CD14-positive monocyte (primary cell): Measurements from ENCODE around the gene SLC6A6. TPM values are rescaled to one million over a fixed set of nuclear protein-coding genes. Genes with fewer than 3 reads are reported as not detected.

Experiments
- DNase-seq, 3 donors: peaks; one replicate each; pipeline ENCODE4 v3.0.0-alpha.2; 2011 to 2022
- H2AFZ ChIP-seq: 2 replicates; pipeline ENCODE4 v1.6.0; 2012; ENCODE audit warnings: mild to moderate bottlenecking, low read depth, low read length, inconsistent platforms; ENCODE audit not compliant: insufficient read depth, poor library complexity, severe bottlenecking
- H3K27ac ChIP-seq, 2 donors: 1 replicate in 1 of 2; 2 replicates in 1 of 2; pipeline ENCODE4 v1.5.1; 2012 to 2013; ENCODE audit warnings: low read length in 2 of 2, control low read depth in 1 of 2, inconsistent platforms in 1 of 2, low read depth in 1 of 2, mild to moderate bottlenecking in 1 of 2
- H3K27me3 ChIP-seq, 2 donors: one replicate each; pipeline versions ENCODE4 v1.6.0 to v1.6.1; 2011 to 2013; ENCODE audit warnings: low read length in 2 of 2; ENCODE audit not compliant: control insufficient read depth in 2 of 2, insufficient read depth in 2 of 2
- H3K36me3 ChIP-seq, 2 donors: replicated peaks in 1 of 2; 1 replicate in 1 of 2; 2 replicates in 1 of 2; pipeline versions ENCODE4 v1.5.1 to v1.6.1; 2012 to 2013; ENCODE audit warnings: low read length in 2 of 2, control low read depth in 1 of 2, inconsistent platforms in 1 of 2, mild to moderate bottlenecking in 1 of 2; ENCODE audit not compliant: insufficient read depth in 2 of 2, control insufficient read depth in 1 of 2
- H3K4me1 ChIP-seq, 2 donors: 1 replicate in 1 of 2; 2 replicates in 1 of 2; pipeline versions ENCODE4 v1.5.1 to v1.6.1; 2012 to 2013; ENCODE audit warnings: low read length in 2 of 2, control low read depth in 1 of 2, inconsistent platforms in 1 of 2, mild to moderate bottlenecking in 1 of 2, moderate library complexity in 1 of 2; ENCODE audit not compliant: insufficient read depth in 2 of 2, control insufficient read depth in 1 of 2
- H3K4me2 ChIP-seq: replicated peaks from 2 replicates; pipeline ENCODE3; 2012; ENCODE audit warnings: low read length, moderate library complexity, mild to moderate bottlenecking; ENCODE audit not compliant: poor library complexity, severe bottlenecking; ENCODE audit errors: extremely low read depth
- H3K4me3 ChIP-seq, 3 experiments: fragments of 200-600 bp in 1 of 3; sonication (generic) in 1 of 3; replicated peaks in 1 of 3; 1 replicate in 2 of 3; 2 replicates in 1 of 3; pipeline ENCODE4 v1.5.1; 2011 to 2013; ENCODE audit warnings: low read length in 3 of 3, mild to moderate bottlenecking in 3 of 3, control low read depth in 2 of 3, low read depth in 2 of 3, inconsistent platforms in 1 of 3, moderate library complexity in 1 of 3
- H3K79me2 ChIP-seq: 2 replicates; pipeline ENCODE4 v1.6.0; 2012; ENCODE audit warnings: mild to moderate bottlenecking, control low read depth, inconsistent platforms, low read length, moderate library complexity; ENCODE audit not compliant: insufficient read depth
- H3K9ac ChIP-seq: 2 replicates; pipeline ENCODE4 v1.6.0; 2017; ENCODE audit warnings: low read length, mild to moderate bottlenecking; ENCODE audit not compliant: insufficient read depth, poor library complexity, severe bottlenecking
- H3K9me3 ChIP-seq, 2 donors: replicated peaks in 1 of 2; 1 replicate in 1 of 2; 2 replicates in 1 of 2; pipeline versions ENCODE4 v1.5.1 to v1.6.1; 2012 to 2013; ENCODE audit warnings: low read length in 2 of 2, control low read depth in 1 of 2; ENCODE audit not compliant: control insufficient read depth in 1 of 2, insufficient read depth in 1 of 2
- H4K20me1 ChIP-seq: 2 replicates; pipeline ENCODE4 v1.6.0; 2012; ENCODE audit warnings: mild to moderate bottlenecking, low read length, control low read depth, moderate library complexity; ENCODE audit not compliant: insufficient read depth
- H3K27ac Mint-ChIP-seq, 7 donors: one replicate each; pipeline ENCODE4 v1.8.0; 2020; ENCODE audit warnings: mild to moderate bottlenecking in 7 of 7, mixed read lengths in 7 of 7, moderate library complexity in 6 of 7, inconsistent platforms in 2 of 7
- H3K27me3 Mint-ChIP-seq, 3 donors: one replicate each; pipeline ENCODE4 v1.8.0; 2021 to 2022; ENCODE audit warnings: low read depth in 3 of 3, mild to moderate bottlenecking in 3 of 3, mixed read lengths in 3 of 3, moderate library complexity in 3 of 3, inconsistent platforms in 1 of 3
- H3K36me3 Mint-ChIP-seq, 2 donors: one replicate each; pipeline ENCODE4 v1.8.0; 2020; ENCODE audit warnings: mixed read lengths in 2 of 2, inconsistent platforms in 1 of 2, mild to moderate bottlenecking in 1 of 2
- H3K4me1 Mint-ChIP-seq: one replicate; pipeline ENCODE4 v1.8.0; 2020; ENCODE audit warnings: mild to moderate bottlenecking, mixed read lengths
- H3K4me3 Mint-ChIP-seq, 2 donors: one replicate each; pipeline ENCODE4 v1.8.0; 2020; ENCODE audit warnings: mild to moderate bottlenecking in 2 of 2, mixed read lengths in 2 of 2, moderate library complexity in 1 of 2
- H3K9me3 Mint-ChIP-seq, 7 donors: one replicate each; pipeline ENCODE4 v1.8.0; 2020 to 2022; ENCODE audit warnings: mixed read lengths in 7 of 7, mild to moderate bottlenecking in 6 of 7, moderate library complexity in 6 of 7, inconsistent platforms in 2 of 7
- WGBS: methylation state at CpG from one replicate; pipeline ENCODE4 v1.1.5; 2013; ENCODE audit warnings: missing lambda C conversion rate; ENCODE audit not compliant: insufficient coverage; 5-methylcytosine and 5-hydroxymethylcytosine counted together
- intact Hi-C, 2 donors: fragments of 100-400 bp; cut with micrococcal nuclease; formaldehyde crosslinking; loops; one replicate each; pipeline versions ENCODE4 v1.15.0 to v1.15.1; 2023
- polyA plus RNA-seq, 3 donors: library from polyadenylated mRNA; depleted of rRNA in 1 of 3; unstranded in 2 of 3; stranded (reverse) in 1 of 3; fragments of 300-500 nt in 2 of 3; fragments of >200 nt in 1 of 3; fragmentation: Illumina TruSeq in 2 of 3; gene quantifications; 1 replicate in 2 of 3; 2 replicates in 1 of 3; pipeline ENCODE4 v1.2.3, GENCODE V29; 2012 to 2021
- TF ChIP-seq, protein P1 (sequence below): fragments of 200-600 bp; IDR thresholded peaks from one replicate; pipeline ENCODE4 v1.8.0; 2022; ENCODE audit warnings: antibody characterized with exemption, mild to moderate bottlenecking

Gene SLC6A6
- polyA plus RNA-seq, 3 donors: 18.4 to 136 (median 24.5) TPM

DNA sequence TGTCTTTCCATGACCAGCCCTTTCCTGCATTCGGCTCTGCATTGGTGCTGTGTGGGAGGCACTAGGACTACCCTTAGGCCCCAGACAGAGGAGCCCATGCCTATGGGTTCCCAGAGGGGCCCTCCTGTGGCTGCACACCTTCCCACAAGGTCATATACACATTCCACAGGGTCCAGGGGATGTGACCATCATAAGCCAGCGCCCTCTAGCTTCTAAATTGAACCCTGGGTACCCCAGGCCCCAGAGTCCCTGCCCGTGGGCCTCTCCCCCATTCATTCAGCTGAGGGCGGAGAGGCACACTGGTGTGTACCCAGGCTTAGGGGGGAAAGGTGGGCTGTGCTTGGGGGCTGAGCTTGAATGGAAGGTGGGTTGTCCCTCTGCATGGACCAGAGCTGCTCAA is 10.2 kb upstream of the SLC6A6 start:
- peak overlapping the region in 2 of 7 donors; percentile 13 to 65 for H3K27ac Mint-ChIP-seq
- no peaks in the 10 kb centered on the region for H3K9me3 Mint-ChIP-seq
- Histone ChIP-seq H3K27ac (no peak overlapping the region), H3K27me3 (no peaks in the 10 kb centered on the region), H3K4me3 (no peak overlapping the region), H3K79me2 (no peaks in the 10 kb centered on the region), H3K4me2 (no peak overlapping the region), H3K9ac (no peak overlapping the region), H4K20me1 (no peaks in the 10 kb centered on the region), H2AFZ (no peak overlapping the region), H3K4me1 (peaks cover 48 to 49% of the 10 kb centered on the region in 2 donors), H3K36me3 (no peaks in the 10 kb centered on the region), H3K9me3 (no peaks in the 10 kb centered on the region)
- H3K36me3 Mint-ChIP-seq: no peaks in the 10 kb centered on the region
- H3K4me1 Mint-ChIP-seq: peaks cover 42% of the 10 kb centered on the region
- DNase-seq: no peak
- intact Hi-C loops: no loop called here
- TF ChIP-seq, protein P1, sequence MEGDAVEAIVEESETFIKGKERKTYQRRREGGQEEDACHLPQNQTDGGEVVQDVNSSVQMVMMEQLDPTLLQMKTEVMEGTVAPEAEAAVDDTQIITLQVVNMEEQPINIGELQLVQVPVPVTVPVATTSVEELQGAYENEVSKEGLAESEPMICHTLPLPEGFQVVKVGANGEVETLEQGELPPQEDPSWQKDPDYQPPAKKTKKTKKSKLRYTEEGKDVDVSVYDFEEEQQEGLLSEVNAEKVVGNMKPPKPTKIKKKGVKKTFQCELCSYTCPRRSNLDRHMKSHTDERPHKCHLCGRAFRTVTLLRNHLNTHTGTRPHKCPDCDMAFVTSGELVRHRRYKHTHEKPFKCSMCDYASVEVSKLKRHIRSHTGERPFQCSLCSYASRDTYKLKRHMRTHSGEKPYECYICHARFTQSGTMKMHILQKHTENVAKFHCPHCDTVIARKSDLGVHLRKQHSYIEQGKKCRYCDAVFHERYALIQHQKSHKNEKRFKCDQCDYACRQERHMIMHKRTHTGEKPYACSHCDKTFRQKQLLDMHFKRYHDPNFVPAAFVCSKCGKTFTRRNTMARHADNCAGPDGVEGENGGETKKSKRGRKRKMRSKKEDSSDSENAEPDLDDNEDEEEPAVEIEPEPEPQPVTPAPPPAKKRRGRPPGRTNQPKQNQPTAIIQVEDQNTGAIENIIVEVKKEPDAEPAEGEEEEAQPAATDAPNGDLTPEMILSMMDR: no peak
- 100% methylated on average over 2 of the region's 4 CpGs for WGBS
- H3K27me3 Mint-ChIP-seq: peaks cover 1 to 8% (median 5%) of the 10 kb centered on the region in 3 donors
- no peak overlapping the region for H3K4me3 Mint-ChIP-seq

DNA sequence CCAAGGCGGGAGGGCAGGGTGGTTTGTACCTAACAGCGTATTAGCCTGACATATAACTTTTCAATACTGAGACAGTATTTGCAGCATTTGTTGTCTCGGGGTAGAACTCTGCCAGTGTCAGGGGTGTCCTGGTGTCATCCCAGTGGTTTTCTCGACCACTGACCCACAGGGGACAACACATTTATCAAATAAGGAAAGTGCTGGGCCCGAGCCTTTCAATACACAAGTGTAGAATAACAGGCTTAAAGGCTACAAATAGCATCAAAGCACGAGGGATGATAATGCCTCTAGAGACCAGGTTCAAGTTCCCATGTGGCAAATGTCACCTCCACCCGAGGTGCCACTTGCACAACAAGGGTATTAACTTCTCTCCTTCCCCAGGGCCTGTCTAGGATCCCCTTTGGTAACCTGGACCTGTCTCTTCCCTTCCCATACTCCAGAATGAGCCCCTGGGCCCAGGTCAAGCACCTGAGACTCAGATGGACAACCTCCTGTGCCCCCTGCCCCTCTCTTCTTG is 9.5 kb upstream of the SLC6A6 start:
- Mint-ChIP-seq H3K4me1 (peaks cover 46% of the 10 kb centered on the region), H3K27me3 (peaks cover 1 to 8% (median 5%) of the 10 kb centered on the region in 3 donors), H3K9me3 (no peaks in the 10 kb centered on the region), H3K36me3 (peaks cover 0 to 2% of the 10 kb centered on the region in 2 donors), H3K4me3 (no peak overlapping the region), H3K27ac (no peak overlapping the region)
- peaks cover 52 to 54% of the 10 kb centered on the region in 2 donors for H3K4me1 ChIP-seq
- no peaks in the 10 kb centered on the region for H4K20me1 ChIP-seq
- intact Hi-C loops: no loop called here
- H3K36me3 ChIP-seq: no peaks in the 10 kb centered on the region
- H3K27me3 ChIP-seq: no peaks in the 10 kb centered on the region
- no peak overlapping the region for H3K4me3 ChIP-seq
- no peak overlapping the region for H2AFZ ChIP-seq
- H3K9ac ChIP-seq: no peak overlapping the region
- WGBS: 88% methylated on average over 5 of the region's 7 CpGs
- H3K27ac ChIP-seq: no peak overlapping the region
- H3K9me3 ChIP-seq: no peaks in the 10 kb centered on the region
- no peaks in the 10 kb centered on the region for H3K79me2 ChIP-seq
- TF ChIP-seq, protein P1: no peak
- no peak for DNase-seq
- no peak overlapping the region for H3K4me2 ChIP-seq
